HEK293 (cell line): ENCODE measurements around the gene HBEGF.
A peak's percentile ranks its signal among the peaks of the same experiment; 100 is the strongest.

Experiments used
- CTCF ChIA-PET: fragments of 350-600 bp; formaldehyde crosslinking; extraction: SDS; loops from one replicate; lab custom pipeline; 2021; ENCODE audit warnings: antibody characterized with exemption; lab: Yijun Ruan, JAX
- POLR2A ChIA-PET: fragments of 300-600 bp; formaldehyde crosslinking; extraction: SDS; loops from one replicate; lab custom pipeline; 2020; ENCODE audit warnings: antibody characterized with exemption, inconsistent platforms; lab: Yijun Ruan, JAX
- H3K27ac ChIP-seq: fragments of 200-500 bp; sonication (Bioruptor generic); 2 replicates; pipeline ENCODE4 v1.5.1; 2014; ENCODE audit warnings: low read depth, low read length, control low read depth, inconsistent platforms; ENCODE audit errors: extremely low read depth
- H3K36me3 ChIP-seq, 2 experiments: fragments of 200-500 bp in 1 of 2; sonication (Bioruptor generic) in 1 of 2; 1 replicate in 1 of 2; 2 replicates in 1 of 2; pipeline ENCODE4 v1.5.1; 2014 to 2017; ENCODE audit warnings: inconsistent platforms in 2 of 2, low read length in 2 of 2; ENCODE audit not compliant: control insufficient read depth in 2 of 2, insufficient read depth in 1 of 2
- H3K4me1 ChIP-seq: fragments of 200-500 bp; sonication (Bioruptor generic); 2 replicates; pipeline ENCODE4 v1.5.1; 2014; ENCODE audit warnings: mild to moderate bottlenecking, low read length, inconsistent platforms; ENCODE audit not compliant: control insufficient read depth, insufficient read depth
- H3K4me3 ChIP-seq: 2 replicates; pipeline ENCODE4 v1.5.1; 2011; ENCODE audit warnings: low read depth, mild to moderate bottlenecking, control low read depth, low read length, moderate library complexity
- H3K9me3 ChIP-seq: fragments of 200-500 bp; sonication (Bioruptor generic); 2 replicates; pipeline ENCODE4 v1.5.1; 2014; ENCODE audit warnings: low read depth, low read length, inconsistent platforms; ENCODE audit not compliant: control insufficient read depth, insufficient read depth
- EGR2 ChIP-seq: fragments of 450-650 bp; formaldehyde crosslinking; IDR thresholded peaks from 2 replicates; pipeline ENCODE4 v1.5.1; 2016; ENCODE audit warnings: low read depth, missing biosample characterization, missing genetic modification characterization
- GLIS1 ChIP-seq: fragments of 450-650 bp; formaldehyde crosslinking; IDR thresholded peaks from 2 replicates; pipeline ENCODE4 v1.5.1; 2016; ENCODE audit warnings: missing biosample characterization, missing genetic modification characterization
- MEIS1 ChIP-seq: sonication (generic); formaldehyde crosslinking; IDR thresholded peaks from 2 replicates; pipeline ENCODE4 v1.8.1; 2022; ENCODE audit warnings: missing genetic modification reagents, mild to moderate bottlenecking, borderline replicate concordance
- OSR2 ChIP-seq: fragments of 450-650 bp; formaldehyde crosslinking; IDR thresholded peaks from 2 replicates; pipeline ENCODE4 v1.5.1; 2016; ENCODE audit warnings: missing biosample characterization, missing genetic modification characterization
- OVOL3 ChIP-seq: fragments of 450-650 bp; formaldehyde crosslinking; IDR thresholded peaks from 2 replicates; pipeline ENCODE4 v1.5.1; 2016; ENCODE audit warnings: missing biosample characterization, missing genetic modification characterization
- REPIN1 ChIP-seq: fragments of 450-650 bp; formaldehyde crosslinking; IDR thresholded peaks from 2 replicates; pipeline ENCODE4 v1.5.1; 2017; ENCODE audit warnings: missing biosample characterization, missing genetic modification characterization, low read depth
- SP7 ChIP-seq: fragments of 450-650 bp; formaldehyde crosslinking; IDR thresholded peaks from 2 replicates; pipeline ENCODE4 v1.5.1; 2016; ENCODE audit warnings: missing biosample characterization, missing genetic modification characterization
- TCF7L2 ChIP-seq: IDR thresholded peaks from 2 replicates; pipeline ENCODE4 v1.6.1; 2011; ENCODE audit warnings: low read depth, mild to moderate bottlenecking, inconsistent platforms, low read length, moderate library complexity, borderline replicate concordance
- ZBTB21 ChIP-seq: fragments of 450-650 bp; formaldehyde crosslinking; IDR thresholded peaks from 2 replicates; pipeline ENCODE4 v1.5.1; 2017; ENCODE audit warnings: missing biosample characterization, missing genetic modification characterization
- ZBTB8A ChIP-seq: fragments of 450-650 bp; formaldehyde crosslinking; IDR thresholded peaks from 2 replicates; pipeline ENCODE4 v1.5.1; 2016; ENCODE audit warnings: missing biosample characterization, missing genetic modification characterization
- ZEB2 ChIP-seq: fragments of 450-650 bp; formaldehyde crosslinking; IDR thresholded peaks from 2 replicates; pipeline ENCODE4 v1.5.1; 2016; ENCODE audit warnings: missing biosample characterization, missing genetic modification characterization
- ZNF19 ChIP-seq: fragments of 450-650 bp; formaldehyde crosslinking; IDR thresholded peaks from 2 replicates; pipeline ENCODE4; 2016; ENCODE audit warnings: missing biosample characterization, missing genetic modification characterization, low read depth
- ZNF23 ChIP-seq: fragments of 450-650 bp; formaldehyde crosslinking; IDR thresholded peaks from 2 replicates; pipeline ENCODE4 v1.5.1; 2016; ENCODE audit warnings: missing biosample characterization, missing genetic modification characterization, borderline replicate concordance
- ZNF423 ChIP-seq: fragments of 450-650 bp; formaldehyde crosslinking; IDR thresholded peaks from 2 replicates; pipeline ENCODE4 v1.5.1; 2016; ENCODE audit warnings: missing biosample characterization, missing genetic modification characterization
- ZNF510 ChIP-seq: fragments of 450-650 bp; formaldehyde crosslinking; IDR thresholded peaks from 2 replicates; pipeline ENCODE4 v1.5.1; 2018; ENCODE audit warnings: mild to moderate bottlenecking, missing genetic modification characterization, missing biosample characterization; ENCODE audit not compliant: insufficient replicate concordance
- ZNF530 ChIP-seq: fragments of 450-650 bp; formaldehyde crosslinking; IDR thresholded peaks from 2 replicates; pipeline ENCODE4 v1.5.1; 2016; ENCODE audit warnings: low read depth, missing biosample characterization, missing genetic modification characterization
- ZNF555 ChIP-seq: fragments of 450-650 bp; formaldehyde crosslinking; conservative IDR thresholded peaks from 2 replicates; pipeline ENCODE4 v1.5.1; 2017; ENCODE audit warnings: missing biosample characterization, mild to moderate bottlenecking, missing genetic modification characterization, inconsistent platforms
- ZNF658 ChIP-seq: fragments of 450-650 bp; formaldehyde crosslinking; IDR thresholded peaks from 2 replicates; pipeline ENCODE4; 2016; ENCODE audit warnings: missing biosample characterization, missing genetic modification characterization
- ZXDB ChIP-seq: fragments of 450-650 bp; formaldehyde crosslinking; IDR thresholded peaks from 2 replicates; pipeline ENCODE4 v1.5.1; 2016; ENCODE audit warnings: missing biosample characterization, missing genetic modification characterization
- TF ChIP-seq, protein P1 (sequence below): fragments of 450-650 bp; formaldehyde crosslinking; conservative IDR thresholded peaks from 2 replicates; pipeline ENCODE4 v1.5.1; 2016; ENCODE audit warnings: low read depth, missing biosample characterization, missing genetic modification characterization
- TF ChIP-seq, protein P2 (sequence below): fragments of 450-650 bp; formaldehyde crosslinking; IDR thresholded peaks from 2 replicates; pipeline ENCODE4 v1.5.1; 2016; ENCODE audit warnings: missing biosample characterization, missing genetic modification characterization
- TF ChIP-seq, protein P3 (sequence below): fragments of 450-650 bp; formaldehyde crosslinking; optimal IDR thresholded peaks from 2 replicates; pipeline ENCODE3; 2016; ENCODE audit warnings: missing biosample characterization, mild to moderate bottlenecking, missing genetic modification characterization
- TF ChIP-seq, protein P4 (sequence below): fragments of 450-650 bp; formaldehyde crosslinking; IDR thresholded peaks from 2 replicates; pipeline ENCODE4 v1.5.1; 2017; ENCODE audit warnings: missing biosample characterization, missing genetic modification characterization
- TF ChIP-seq, protein P5 (sequence below): fragments of 450-650 bp; formaldehyde crosslinking; IDR thresholded peaks from 2 replicates; pipeline ENCODE4 v1.5.1; 2016; ENCODE audit warnings: missing biosample characterization, missing genetic modification characterization, borderline replicate concordance
- TF ChIP-seq, protein P6 (sequence below): fragments of 450-650 bp; formaldehyde crosslinking; IDR thresholded peaks from 2 replicates; pipeline ENCODE4 v1.5.1; 2016; ENCODE audit warnings: missing biosample characterization, missing genetic modification characterization

The HBEGF gene

DNA sequence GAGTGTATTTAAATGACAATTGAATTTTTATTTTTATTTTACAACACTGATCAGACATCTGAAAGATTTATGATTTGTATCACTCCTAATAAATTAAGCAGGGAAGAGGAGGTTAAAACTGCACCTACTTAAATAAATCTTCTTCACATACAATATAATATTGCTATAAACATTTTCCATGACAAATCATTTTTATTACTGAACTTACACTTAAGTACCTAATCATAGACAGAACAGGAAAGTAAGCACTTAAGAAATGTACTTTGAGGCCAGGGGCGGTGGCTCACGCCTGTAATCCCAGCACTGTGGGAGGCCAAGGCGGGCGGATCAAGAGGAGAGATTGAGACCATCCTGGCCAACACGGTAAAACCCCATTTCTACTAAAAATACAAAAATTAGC, 47.3 kb downstream of the HBEGF start:
- no peaks in the 10 kb centered on the region for H3K9me3 ChIP-seq
- peaks cover 45% of the 10 kb centered on the region for H3K4me1 ChIP-seq
- POLR2A ChIA-PET = no interaction called here
- no peak overlapping the region for H3K27ac ChIP-seq
- CTCF ChIA-PET = interaction anchor here (0.8 to 1.5 kb wide), 2 partner anchors 44 to 54 kb away, joined by 3 to 7 read pairs; no protein-coding TSS in a partner anchor
- H3K36me3 ChIP-seq = peaks cover 7 to 10% of the 10 kb centered on the region in 2 experiments; a peak in 2 of 3 replicates
- H3K4me3 ChIP-seq = no peak overlapping the region
- peak; percentile 81 for TF ChIP-seq SP7 (tag by site-specific recombination)
- peak; percentile 76; the same call in 1 of the 2 replicates for TF ChIP-seq OSR2 (tag by site-specific recombination)
- no peak for TF ChIP-seq ZNF23
- TF ChIP-seq ZNF19 = no peak
- TF ChIP-seq ZBTB8A (tag by site-specific recombination) = no peak
- TF ChIP-seq, protein P1, sequence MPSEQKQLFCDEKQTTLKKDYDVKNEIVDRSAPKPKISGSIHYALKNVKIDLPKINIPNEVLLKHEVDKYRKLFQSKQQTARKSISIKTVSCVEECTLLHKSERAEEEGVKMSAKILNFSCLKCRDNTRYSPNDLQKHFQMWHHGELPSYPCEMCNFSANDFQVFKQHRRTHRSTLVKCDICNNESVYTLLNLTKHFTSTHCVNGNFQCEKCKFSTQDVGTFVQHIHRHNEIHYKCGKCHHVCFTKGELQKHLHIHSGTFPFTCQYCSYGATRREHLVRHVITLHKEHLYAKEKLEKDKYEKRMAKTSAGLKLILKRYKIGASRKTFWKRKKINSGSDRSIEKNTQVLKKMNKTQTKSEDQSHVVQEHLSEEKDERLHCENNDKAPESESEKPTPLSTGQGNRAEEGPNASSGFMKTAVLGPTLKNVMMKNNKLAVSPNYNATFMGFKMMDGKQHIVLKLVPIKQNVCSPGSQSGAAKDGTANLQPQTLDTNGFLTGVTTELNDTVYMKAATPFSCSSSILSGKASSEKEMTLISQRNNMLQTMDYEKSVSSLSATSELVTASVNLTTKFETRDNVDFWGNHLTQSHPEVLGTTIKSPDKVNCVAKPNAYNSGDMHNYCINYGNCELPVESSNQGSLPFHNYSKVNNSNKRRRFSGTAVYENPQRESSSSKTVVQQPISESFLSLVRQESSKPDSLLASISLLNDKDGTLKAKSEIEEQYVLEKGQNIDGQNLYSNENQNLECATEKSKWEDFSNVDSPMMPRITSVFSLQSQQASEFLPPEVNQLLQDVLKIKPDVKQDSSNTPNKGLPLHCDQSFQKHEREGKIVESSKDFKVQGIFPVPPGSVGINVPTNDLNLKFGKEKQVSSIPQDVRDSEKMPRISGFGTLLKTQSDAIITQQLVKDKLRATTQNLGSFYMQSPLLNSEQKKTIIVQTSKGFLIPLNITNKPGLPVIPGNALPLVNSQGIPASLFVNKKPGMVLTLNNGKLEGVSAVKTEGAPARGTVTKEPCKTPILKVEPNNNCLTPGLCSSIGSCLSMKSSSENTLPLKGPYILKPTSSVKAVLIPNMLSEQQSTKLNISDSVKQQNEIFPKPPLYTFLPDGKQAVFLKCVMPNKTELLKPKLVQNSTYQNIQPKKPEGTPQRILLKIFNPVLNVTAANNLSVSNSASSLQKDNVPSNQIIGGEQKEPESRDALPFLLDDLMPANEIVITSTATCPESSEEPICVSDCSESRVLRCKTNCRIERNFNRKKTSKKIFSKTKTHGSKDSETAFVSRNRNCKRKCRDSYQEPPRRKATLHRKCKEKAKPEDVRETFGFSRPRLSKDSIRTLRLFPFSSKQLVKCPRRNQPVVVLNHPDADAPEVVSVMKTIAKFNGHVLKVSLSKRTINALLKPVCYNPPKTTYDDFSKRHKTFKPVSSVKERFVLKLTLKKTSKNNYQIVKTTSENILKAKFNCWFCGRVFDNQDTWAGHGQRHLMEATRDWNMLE = no peak
- no peak for TF ChIP-seq OVOL3 (tag by site-specific recombination)
- TF ChIP-seq, protein P2, sequence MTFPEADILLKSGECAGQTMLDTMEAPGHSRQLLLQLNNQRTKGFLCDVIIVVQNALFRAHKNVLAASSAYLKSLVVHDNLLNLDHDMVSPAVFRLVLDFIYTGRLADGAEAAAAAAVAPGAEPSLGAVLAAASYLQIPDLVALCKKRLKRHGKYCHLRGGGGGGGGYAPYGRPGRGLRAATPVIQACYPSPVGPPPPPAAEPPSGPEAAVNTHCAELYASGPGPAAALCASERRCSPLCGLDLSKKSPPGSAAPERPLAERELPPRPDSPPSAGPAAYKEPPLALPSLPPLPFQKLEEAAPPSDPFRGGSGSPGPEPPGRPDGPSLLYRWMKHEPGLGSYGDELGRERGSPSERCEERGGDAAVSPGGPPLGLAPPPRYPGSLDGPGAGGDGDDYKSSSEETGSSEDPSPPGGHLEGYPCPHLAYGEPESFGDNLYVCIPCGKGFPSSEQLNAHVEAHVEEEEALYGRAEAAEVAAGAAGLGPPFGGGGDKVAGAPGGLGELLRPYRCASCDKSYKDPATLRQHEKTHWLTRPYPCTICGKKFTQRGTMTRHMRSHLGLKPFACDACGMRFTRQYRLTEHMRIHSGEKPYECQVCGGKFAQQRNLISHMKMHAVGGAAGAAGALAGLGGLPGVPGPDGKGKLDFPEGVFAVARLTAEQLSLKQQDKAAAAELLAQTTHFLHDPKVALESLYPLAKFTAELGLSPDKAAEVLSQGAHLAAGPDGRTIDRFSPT (tag by site-specific recombination) = peak; percentile 76; the same call in 1 of the 2 replicates
- TF ChIP-seq GLIS1 (tag by site-specific recombination) = 0 out of 2 replicates have a peak, but pooled peaks have one; percentile 43
- TF ChIP-seq MEIS1 (CRISPR knock-in tag) = no peak
- no peak for TF ChIP-seq ZNF423 (tag by site-specific recombination)
- TF ChIP-seq REPIN1 (tag by site-specific recombination) = no peak
- no peak for TF ChIP-seq ZNF530 (tag by site-specific recombination)
- TF ChIP-seq, protein P3, sequence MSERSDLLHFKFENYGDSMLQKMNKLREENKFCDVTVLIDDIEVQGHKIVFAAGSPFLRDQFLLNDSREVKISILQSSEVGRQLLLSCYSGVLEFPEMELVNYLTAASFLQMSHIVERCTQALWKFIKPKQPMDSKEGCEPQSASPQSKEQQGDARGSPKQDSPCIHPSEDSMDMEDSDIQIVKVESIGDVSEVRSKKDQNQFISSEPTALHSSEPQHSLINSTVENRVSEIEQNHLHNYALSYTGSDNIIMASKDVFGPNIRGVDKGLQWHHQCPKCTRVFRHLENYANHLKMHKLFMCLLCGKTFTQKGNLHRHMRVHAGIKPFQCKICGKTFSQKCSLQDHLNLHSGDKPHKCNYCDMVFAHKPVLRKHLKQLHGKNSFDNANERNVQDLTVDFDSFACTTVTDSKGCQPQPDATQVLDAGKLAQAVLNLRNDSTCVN (tag by site-specific recombination) = no peak
- TF ChIP-seq TCF7L2 = no peak
- peak; percentile 24; the same call in 1 of the 2 replicates for TF ChIP-seq ZXDB
- no peak for TF ChIP-seq ZNF510 (tag by site-specific recombination)
- TF ChIP-seq ZNF555 = no peak
- TF ChIP-seq, protein P4, sequence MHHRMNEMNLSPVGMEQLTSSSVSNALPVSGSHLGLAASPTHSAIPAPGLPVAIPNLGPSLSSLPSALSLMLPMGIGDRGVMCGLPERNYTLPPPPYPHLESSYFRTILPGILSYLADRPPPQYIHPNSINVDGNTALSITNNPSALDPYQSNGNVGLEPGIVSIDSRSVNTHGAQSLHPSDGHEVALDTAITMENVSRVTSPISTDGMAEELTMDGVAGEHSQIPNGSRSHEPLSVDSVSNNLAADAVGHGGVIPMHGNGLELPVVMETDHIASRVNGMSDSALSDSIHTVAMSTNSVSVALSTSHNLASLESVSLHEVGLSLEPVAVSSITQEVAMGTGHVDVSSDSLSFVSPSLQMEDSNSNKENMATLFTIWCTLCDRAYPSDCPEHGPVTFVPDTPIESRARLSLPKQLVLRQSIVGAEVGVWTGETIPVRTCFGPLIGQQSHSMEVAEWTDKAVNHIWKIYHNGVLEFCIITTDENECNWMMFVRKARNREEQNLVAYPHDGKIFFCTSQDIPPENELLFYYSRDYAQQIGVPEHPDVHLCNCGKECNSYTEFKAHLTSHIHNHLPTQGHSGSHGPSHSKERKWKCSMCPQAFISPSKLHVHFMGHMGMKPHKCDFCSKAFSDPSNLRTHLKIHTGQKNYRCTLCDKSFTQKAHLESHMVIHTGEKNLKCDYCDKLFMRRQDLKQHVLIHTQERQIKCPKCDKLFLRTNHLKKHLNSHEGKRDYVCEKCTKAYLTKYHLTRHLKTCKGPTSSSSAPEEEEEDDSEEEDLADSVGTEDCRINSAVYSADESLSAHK (tag by site-specific recombination) = no peak
- TF ChIP-seq, protein P5, sequence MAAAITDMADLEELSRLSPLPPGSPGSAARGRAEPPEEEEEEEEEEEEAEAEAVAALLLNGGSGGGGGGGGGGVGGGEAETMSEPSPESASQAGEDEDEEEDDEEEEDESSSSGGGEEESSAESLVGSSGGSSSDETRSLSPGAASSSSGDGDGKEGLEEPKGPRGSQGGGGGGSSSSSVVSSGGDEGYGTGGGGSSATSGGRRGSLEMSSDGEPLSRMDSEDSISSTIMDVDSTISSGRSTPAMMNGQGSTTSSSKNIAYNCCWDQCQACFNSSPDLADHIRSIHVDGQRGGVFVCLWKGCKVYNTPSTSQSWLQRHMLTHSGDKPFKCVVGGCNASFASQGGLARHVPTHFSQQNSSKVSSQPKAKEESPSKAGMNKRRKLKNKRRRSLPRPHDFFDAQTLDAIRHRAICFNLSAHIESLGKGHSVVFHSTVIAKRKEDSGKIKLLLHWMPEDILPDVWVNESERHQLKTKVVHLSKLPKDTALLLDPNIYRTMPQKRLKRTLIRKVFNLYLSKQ (tag by site-specific recombination) = no peak
- TF ChIP-seq ZEB2 = no peak
- TF ChIP-seq, protein P6, sequence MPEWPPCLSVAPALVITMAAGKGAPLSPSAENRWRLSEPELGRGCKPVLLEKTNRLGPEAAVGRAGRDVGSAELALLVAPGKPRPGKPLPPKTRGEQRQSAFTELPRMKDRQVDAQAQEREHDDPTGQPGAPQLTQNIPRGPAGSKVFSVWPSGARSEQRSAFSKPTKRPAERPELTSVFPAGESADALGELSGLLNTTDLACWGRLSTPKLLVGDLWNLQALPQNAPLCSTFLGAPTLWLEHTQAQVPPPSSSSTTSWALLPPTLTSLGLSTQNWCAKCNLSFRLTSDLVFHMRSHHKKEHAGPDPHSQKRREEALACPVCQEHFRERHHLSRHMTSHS (tag by site-specific recombination) = no peak
- no peak for TF ChIP-seq EGR2 (tag by site-specific recombination)
- TF ChIP-seq ZBTB21 (tag by site-specific recombination) = no peak
- no peak for TF ChIP-seq ZNF658 (tag by site-specific recombination)
